GM18951 (cell line): ENCODE measurements around the gene MALT1.
A peak's percentile ranks its signal among the peaks of the same experiment; 100 is the strongest.

Source experiments
- POLR2A ChIP-seq: IDR thresholded peaks from 4 replicates; pipeline ENCODE4 v1.6.1; 2011; ENCODE audit warnings: mild to moderate bottlenecking; ENCODE audit not compliant: insufficient read length, insufficient read depth; ENCODE audit errors: extremely low read depth
- in situ Hi-C: fragments of 300-500 bp; cut with MboI; formaldehyde crosslinking; loops from one replicate; pipeline ENCODE4 v1.12.0; 2022; ENCODE audit warnings: low sequenced_read_pairs, mixed read lengths, inconsistent platforms; ENCODE audit not compliant: unreplicated experiment

Gene MALT1

DNA sequence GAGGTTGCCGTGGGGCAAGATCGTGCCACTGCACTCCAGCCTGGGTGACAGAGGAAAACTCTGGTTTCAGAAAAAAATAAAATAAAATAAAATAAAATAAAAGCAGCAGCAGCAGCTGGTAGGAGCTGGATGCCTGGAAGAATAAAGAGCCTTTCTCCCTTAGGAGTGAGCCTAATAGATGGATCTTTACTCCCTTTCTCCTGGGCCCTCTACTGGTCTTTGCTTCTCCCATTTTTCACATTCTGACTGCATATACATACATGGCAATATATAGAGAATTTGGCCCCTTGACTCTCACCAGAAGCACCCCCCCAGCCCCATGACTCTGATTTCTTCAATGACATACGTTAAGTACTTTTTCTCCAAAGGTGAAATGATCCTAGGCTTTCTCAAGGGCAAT lies 9.8 kb upstream of the MALT1 start:
- in situ Hi-C loops, result no loop called here
- peak; percentile 1 for TF ChIP-seq POLR2A

DNA sequence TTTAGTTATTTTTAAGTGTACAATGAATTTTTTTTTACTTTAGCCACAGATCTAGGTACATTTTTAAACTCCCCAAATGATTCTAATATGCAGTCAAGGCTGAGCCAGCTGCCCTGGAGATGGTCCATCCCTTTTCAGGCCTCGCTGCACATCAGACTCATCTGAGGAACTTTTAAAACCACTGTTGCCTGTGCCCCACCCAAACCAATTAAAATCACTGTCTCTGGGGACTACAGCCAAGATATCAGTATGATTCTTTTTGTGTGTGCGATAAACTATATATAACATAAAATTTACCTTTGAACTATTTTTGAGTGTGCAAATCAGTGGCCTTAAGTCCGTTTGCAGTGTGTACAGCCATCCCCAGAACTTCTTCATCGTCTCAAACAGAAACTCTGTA lies 9.1 kb upstream of the MALT1 start:
- TF ChIP-seq POLR2A, result no peak
- in situ Hi-C loops, result no loop called here

DNA sequence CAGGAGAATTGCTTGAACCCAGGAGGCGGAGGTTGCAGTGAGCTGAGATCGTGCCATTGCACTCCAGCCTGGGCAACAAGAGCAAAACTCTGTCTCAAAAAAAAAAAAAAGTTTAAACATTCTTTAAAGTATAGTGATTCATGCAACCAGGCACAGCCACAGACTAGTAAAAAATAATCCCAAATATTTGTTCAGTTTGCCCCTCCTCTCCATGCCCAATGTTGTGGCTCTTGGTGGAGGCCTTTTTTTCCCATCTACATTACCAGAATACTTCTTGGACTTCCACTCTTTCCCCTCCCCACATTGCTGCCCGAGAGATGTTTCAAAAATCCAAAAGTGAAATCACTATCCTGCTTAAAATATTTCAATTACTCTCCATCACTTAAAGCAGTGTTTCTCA lies 5.1 kb upstream of the MALT1 start:
- TF ChIP-seq POLR2A, result no peak
- in situ Hi-C loops, result no loop called here

DNA sequence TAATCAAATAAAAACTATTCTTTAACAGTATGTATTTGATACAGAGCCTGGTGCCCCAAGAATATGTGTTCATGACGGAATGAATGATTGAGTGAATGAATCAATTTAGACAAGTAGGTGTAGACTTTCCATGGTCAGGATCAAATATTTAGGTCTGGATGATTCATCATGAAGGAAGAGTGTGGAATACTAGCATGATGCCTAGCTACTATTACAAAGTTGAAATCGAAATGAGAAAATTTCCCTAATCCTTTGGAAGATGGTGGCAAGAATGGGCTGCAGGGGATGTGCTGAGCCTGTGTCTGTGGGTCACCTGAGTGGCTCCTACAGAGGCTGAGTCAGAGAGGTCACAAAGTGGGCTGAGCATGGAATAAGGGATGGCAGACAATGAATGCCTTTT lies 3.1 kb upstream of the MALT1 start:
- in situ Hi-C loops, result no loop called here
- TF ChIP-seq POLR2A, result no peak

DNA sequence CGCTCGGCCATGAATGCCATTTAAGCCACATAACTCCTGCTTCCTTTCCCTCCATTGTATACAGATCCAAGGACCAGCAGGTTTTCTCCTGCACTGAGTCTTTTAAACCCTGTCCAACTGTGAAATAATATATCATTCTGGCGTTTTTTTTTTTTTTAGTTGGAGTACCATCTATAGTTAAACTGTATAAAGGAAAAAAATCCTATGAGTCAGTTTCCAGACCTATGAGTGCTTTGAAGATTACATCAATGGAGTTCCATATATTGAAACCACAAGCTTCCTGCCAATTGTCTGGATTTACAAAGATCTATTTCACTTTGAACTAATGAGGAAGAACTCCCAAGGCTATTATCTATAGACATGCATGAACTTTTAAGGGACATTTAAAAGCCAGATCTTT lies 2.4 kb upstream of the MALT1 start:
- TF ChIP-seq POLR2A, result no peak
- in situ Hi-C loops, result no loop called here

DNA sequence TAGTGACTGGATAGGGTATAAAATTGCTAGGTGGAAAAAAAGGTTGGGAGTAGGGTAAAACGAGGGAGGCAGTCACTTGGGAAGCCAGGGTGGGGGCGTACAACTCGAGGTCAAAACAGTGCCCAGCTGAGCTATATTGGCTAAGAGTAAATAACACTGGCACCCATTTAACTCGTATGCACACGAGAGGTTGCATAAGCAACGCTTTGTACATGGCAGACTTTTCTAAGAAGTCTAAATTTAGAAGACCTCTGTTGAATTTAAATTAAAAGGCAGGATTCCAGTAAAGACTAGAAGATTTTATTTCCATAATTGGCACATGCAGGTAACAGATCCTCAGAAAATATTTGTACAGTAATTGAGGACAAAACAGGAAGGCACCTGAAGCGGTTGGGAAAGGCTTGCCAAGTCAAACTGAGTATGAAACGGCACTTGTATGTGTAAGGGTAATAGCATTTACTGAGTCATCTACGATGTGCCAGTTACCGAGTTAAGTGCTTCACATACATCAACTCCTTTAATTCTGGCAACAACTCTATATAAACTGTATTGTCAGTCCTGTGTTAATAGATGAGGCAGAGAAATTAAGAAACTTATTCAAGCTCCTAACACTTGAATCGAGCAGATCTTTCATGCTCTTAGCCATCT lies 1.4 kb upstream of the MALT1 start:
- in situ Hi-C loops, result loop anchor here (5.0 kb wide), 1 partner anchor 138 kb away; no protein-coding TSS in a partner anchor
- no peak for TF ChIP-seq POLR2A

DNA sequence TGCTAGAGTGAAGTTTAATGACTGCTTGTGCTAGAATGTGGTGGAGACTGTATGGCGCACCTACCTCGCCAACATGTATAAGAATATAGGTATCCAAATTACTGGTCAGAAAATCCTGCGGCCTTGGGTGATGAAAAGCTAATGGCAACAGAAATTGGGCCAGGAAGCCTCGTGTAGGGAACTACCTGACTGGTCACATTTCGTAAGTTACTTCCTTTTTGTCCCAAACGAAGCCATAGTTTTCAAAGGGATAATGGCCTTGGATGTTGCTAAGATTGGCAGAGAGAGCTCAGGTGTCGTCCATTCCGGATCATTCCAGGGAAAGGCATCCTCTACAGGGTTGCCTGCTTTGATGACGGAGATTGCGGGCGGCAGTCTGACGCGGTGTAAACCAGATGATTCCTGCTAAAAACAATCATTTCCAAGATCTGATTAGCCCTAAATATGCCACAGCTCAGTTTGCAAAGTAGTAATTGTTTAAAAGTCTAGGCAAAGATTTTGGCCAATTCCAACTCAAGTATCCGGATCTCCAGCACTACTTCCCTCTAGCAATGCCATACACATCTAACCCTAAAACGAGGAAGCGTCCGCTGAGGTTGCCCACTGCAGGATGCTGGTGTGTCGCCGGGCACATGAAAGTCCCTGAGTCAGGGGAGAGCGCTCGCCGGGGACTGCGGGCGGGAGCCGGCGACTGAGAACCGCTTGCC lies 708 bp upstream of the MALT1 start:
- in situ Hi-C loops, result loop anchor here (5.0 kb wide), 1 partner anchor 138 kb away; no protein-coding TSS in a partner anchor

DNA sequence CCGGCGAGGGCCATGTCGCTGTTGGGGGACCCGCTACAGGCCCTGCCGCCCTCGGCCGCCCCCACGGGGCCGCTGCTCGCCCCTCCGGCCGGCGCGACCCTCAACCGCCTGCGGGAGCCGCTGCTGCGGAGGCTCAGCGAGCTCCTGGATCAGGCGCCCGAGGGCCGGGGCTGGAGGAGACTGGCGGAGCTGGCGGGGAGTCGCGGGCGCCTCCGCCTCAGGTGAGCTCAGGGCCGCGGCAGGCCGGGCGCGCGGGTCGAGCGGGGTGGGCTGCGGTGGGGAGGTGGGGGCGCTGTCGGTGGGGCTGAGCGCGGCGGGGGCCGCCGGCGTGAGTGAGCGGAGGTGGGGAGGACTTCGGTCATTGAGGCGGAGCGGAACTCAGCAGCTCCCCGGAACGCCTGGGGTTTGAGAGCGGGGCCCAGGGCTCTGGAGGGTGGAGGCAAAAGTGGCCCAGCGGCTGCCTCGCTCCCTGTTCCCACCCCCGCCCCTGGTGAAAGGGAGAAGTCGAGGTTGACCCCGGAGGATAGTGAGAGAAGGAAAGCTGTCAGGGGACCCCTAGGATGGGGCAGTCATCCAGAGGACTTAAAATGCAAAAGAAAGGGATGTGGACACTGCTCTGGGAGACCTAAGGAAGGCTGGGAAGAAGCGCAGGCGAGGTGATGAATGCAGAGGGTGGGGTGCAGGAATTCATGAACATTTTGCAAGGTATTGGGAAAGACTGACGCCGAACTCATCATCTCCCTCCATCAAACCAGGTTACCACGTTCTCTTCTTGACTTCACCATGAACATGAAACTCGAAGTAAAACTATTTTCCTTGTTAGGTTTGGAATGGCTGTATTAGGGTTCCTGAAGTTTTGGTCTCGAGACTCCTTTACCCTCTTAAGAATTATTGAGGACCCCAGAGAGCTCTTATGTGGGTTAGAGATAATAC lies 633 bp downstream of the MALT1 start:
- TF ChIP-seq POLR2A, result no peak
- in situ Hi-C loops, result loop anchor here (5.0 kb wide), 1 partner anchor 140 kb away; no protein-coding TSS in a partner anchor

More for the DNA sequence above, 708 bp upstream of the MALT1 start:
- TF ChIP-seq POLR2A, result no peak

DNA sequence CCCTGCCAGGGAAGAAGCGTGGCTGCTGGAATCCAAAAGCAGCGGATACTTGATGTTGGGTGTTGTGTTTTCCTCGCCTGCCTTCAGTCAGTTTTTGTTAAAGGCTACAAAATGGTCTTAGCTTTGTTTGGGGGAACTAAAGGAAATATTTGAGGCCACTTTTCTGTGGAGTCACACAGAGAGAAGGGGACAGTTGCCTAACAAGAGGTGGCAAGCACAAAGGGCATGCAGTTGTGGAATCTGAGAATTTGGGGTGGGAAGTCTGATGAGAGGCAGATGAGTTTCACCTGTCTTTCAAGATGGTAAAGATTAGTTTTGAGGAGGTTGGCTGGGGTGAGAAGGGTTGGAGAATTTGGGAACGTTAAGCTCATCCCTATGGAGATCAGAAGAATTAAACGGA lies 2.9 kb downstream of the MALT1 start:
- in situ Hi-C loops, result loop anchor here (5.0 kb wide), 1 partner anchor 142 kb away; no protein-coding TSS in a partner anchor
- no peak for TF ChIP-seq POLR2A

DNA sequence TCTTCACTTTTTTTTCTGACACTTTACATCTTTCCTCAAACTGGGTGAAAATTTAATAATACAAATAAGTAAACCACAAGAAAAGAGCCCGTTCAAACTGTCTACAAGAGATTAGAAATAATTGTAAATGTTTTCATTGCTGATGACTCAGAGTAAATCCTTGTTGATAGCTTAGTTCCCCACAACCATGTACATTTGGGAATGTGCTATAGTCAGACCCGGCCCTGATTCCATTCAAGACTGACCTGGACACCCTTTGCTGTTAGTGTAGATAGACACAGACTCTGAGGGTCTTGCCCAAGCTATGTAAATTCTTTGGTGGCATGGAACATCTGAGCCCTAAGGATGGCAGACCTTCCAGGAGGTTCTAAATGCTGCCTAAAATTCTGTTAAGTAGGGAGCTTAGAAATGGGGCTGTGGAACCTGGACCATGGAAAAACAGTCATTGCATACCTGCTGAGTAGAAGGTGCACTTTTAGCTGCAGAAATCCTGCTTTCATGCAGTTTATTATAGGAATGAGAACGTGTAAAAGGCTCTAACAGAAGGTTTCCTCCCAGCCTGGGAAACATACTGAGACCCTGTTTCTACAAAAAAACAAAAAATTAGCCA lies 3.7 kb downstream of the MALT1 start:
- no peak for TF ChIP-seq POLR2A
- in situ Hi-C loops, result loop anchor here (5.0 kb wide), 1 partner anchor 143 kb away; no protein-coding TSS in a partner anchor

DNA sequence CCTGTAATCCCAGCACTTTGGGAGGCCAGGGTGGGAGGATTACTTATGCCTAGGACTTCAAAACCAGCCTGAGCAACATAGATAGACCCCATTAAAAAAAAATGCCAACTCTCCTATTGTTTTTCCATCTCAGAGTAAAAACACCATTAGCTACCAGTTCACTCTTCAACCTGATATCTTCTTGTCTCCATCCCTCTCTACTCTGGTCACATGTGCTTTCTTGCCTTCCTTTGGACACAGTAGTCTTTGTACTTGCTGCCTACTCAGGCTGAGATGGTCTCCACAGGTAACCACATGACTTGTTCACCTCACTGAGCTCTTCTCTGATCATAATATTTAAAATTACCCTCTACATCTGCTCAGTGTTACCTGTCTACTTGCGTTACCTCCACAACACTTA lies 5.0 kb downstream of the MALT1 start:
- in situ Hi-C loops, result no loop called here
- no peak for TF ChIP-seq POLR2A

DNA sequence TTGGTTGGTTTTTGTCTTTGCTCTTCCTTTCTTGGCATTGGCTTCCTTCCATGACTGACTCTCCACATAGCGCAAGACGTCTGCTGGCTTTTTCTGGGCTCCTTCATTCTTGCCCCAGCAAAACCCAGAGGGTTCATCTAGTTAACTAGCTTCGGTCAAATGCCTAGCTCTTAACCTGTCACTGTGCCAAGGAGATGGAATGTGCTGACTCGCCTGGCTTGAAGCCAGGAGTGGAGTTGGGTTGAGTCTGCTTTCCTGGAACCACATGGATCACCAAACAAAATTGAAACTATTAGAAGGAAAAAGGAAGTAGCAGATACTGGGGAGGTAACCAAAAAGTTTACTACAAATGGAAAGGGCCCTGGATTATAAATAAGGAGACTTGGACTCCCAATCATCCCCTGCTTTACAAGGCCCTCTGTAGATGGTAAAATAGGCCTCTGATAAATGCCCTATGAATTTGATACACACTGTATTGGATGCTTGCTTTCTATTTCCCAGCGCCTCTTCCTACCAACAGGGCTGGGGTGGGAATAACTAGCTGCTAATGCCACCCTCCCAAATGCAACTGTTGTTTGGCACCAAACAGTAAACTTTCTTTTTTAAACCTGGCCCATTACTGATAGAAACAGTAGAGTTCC lies 11.3 kb downstream of the MALT1 start:
- in situ Hi-C loops, result no loop called here
- no peak for TF ChIP-seq POLR2A
